ENCODE data around the gene ZBTB4.
A peak's percentile ranks its signal among the peaks of the same experiment; 100 is the strongest.

ZBTB4 gene

GRCh38 chr17:7439462-7440112 is 39.8 kb downstream of the ZBTB4 start, which contains the start of gene FGF11:
TSS of gene FGF11 (plus strand) at chr17:7439512. CDS start at chr17:7439621, 109 bp downstream.
- DNase-seq: peak in 1 of 5 experiments; percentile 25

- DNase-seq: no peak
Measured at GRCh38 chr17:7438656-7439460, 40.6 kb downstream of the ZBTB4 start.

GRCh38 chr17:7437950-7438614 is 41.3 kb downstream of the ZBTB4 start:
- peak in 4 of 5 experiments; percentile 13 to 40 (median 25) for DNase-seq

- DNase-seq: no peak
Measured at GRCh38 chr17:7437369-7437863, 42.0 kb downstream of the ZBTB4 start.

GRCh38 chr17:7436556-7437368 is 42.7 kb downstream of the ZBTB4 start:
- DNase-seq: peak; percentile 57 to 91 (median 69)

GRCh38 chr17:7435676-7436555 is 43.5 kb downstream of the ZBTB4 start:
- peak in 4 of 5 experiments; percentile 26 to 77 (median 38) for DNase-seq

- DNase-seq: no peak
Measured at GRCh38 chr17:7432296-7432695, 47.1 kb downstream of the ZBTB4 start.

GRCh38 chr17:7431231-7431630 is 48.2 kb downstream of the ZBTB4 start:
- DNase-seq: no peak

GRCh38 chr17:7429722-7430121 is 49.7 kb downstream of the ZBTB4 start:
- DNase-seq: no peak

GRCh38 chr17:7428557-7428956 is 50.9 kb downstream of the ZBTB4 start, which contains the start of gene SPEM3:
TSS of gene SPEM3 (plus strand) at chr17:7428857. CDS start at chr17:7428903, 46 bp downstream.
- DNase-seq: no peak

GRCh38 chr17:7427549-7427948 is 51.9 kb downstream of the ZBTB4 start:
- DNase-seq: no peak

GRCh38 chr17:7426896-7427489 is 52.4 kb downstream of the ZBTB4 start:
- DNase-seq: no peak

GRCh38 chr17:7426203-7426863 is 53.1 kb downstream of the ZBTB4 start:
- no peak for DNase-seq

GRCh38 chr17:7425756-7426155 is 53.7 kb downstream of the ZBTB4 start:
- no peak for DNase-seq

- DNase-seq: no peak
Measured at GRCh38 chr17:7425316-7425715, 54.1 kb downstream of the ZBTB4 start, which contains the start of gene SPEM2. TSS of gene SPEM2 (plus strand) at chr17:7425616. CDS start at chr17:7425689, 73 bp downstream.

- DNase-seq: no peak
Measured at GRCh38 chr17:7423679-7424078, 55.8 kb downstream of the ZBTB4 start.

GRCh38 chr17:7421186-7421585 is 58.2 kb downstream of the ZBTB4 start:
- no peak for DNase-seq

- no peak for DNase-seq
Measured at GRCh38 chr17:7419819-7420610, 59.4 kb downstream of the ZBTB4 start, which contains the start of gene SPEM1. TSS of gene SPEM1 (plus strand) at chr17:7420324. CDS start at chr17:7420385, 61 bp downstream.
